ENCODE results near the gene NRXN3. TPM values are rescaled to one million over a fixed set of nuclear protein-coding genes. Genes with fewer than 3 reads are reported as not detected.

Gene NRXN3
- total RNA-seq, 1 experiment from 2014 or later, result 0.02 TPM

DNA sequence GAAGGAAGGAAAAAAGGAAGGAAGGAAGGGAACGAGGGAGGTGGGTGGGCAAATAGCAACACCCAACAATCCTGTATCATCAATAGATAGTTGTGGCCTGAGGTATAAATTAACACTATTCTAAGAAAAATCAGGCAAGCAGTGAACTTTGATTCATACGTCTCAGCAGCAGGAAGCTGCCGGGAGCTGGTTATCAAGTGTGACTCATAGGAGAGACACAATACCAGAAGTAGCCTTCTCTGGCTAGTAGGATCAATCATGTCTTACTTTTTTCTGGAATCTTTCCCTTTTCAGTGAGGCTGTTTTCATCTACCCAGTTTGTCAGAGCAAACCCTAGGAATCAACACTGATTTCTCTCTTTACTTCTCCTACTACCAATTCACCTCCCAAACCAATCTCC is 780.5 kb downstream of the NRXN3 start:
- no peak for DNase-seq
- H3K27ac ChIP-seq, result no peak overlapping the region
- H3K9me3 ChIP-seq (replicated peaks), result no peaks in the 10 kb centered on the region
- H3K27me3 ChIP-seq, result no peaks in the 10 kb centered on the region
- no peaks in the 10 kb centered on the region for H3K36me3 ChIP-seq
- no peak overlapping the region for H3K4me3 ChIP-seq
- no peaks in the 10 kb centered on the region for H3K4me1 ChIP-seq

DNA sequence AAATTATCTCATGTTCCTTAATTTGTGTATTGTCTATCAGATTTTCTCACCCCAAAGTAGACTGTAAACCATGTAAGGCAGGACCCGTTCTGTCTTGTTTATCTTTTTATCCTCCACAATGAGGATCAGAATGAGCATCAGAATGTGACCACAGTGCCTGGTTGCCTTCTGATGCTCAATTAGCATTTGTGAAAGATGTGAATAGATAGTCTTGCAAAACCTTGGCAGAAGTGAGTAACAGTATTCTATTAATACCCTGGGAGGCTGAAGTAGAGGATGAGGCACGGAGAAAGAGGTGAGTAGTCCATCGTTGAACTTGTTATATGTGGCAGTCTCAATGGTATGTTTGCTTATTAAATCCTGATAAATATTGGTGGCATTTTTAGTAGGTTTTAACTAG is 781.4 kb downstream of the NRXN3 start:
- no peaks in the 10 kb centered on the region for H3K4me1 ChIP-seq
- no peaks in the 10 kb centered on the region for H3K9me3 ChIP-seq (replicated peaks)
- DNase-seq, result no peak
- H3K27me3 ChIP-seq, result no peaks in the 10 kb centered on the region
- no peak overlapping the region for H3K4me3 ChIP-seq
- H3K36me3 ChIP-seq, result no peaks in the 10 kb centered on the region
- H3K27ac ChIP-seq, result no peak overlapping the region

DNA sequence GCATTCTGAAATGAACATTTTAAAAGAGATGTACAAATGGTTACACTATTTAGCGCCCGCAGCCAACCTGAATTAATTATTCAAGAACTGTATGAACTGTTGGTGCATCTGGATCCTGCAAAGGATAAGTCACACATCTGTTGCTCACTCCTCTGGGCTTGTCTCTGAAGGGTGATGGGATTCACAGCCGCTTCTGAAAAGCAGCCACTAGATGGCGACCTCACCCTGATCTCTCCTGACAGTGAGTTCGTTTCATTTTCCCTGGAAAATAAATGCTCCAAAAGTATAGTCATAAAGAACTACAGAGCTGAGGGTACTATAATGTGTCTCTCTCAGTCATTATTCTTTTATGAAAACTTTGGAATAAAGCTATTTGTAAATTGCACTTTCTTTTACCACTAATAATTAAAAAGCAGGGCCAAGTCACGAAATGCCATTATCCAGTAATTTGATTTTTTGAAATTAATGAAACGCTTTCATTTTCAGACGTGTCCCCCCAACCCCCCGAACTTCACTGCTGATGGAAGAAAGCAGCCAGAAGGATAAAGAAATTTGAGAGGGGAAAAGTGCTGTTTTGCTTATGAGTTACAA is 789.6 kb downstream of the NRXN3 start:
- H3K36me3 ChIP-seq, result no peaks in the 10 kb centered on the region
- H3K4me1 ChIP-seq, result no peaks in the 10 kb centered on the region
- H3K9me3 ChIP-seq (replicated peaks), result no peaks in the 10 kb centered on the region
- peak; percentile 48 to 78 for DNase-seq
- H3K27ac ChIP-seq, result no peak overlapping the region
- H3K27me3 ChIP-seq, result no peaks in the 10 kb centered on the region
- H3K4me3 ChIP-seq, result no peak overlapping the region

DNA sequence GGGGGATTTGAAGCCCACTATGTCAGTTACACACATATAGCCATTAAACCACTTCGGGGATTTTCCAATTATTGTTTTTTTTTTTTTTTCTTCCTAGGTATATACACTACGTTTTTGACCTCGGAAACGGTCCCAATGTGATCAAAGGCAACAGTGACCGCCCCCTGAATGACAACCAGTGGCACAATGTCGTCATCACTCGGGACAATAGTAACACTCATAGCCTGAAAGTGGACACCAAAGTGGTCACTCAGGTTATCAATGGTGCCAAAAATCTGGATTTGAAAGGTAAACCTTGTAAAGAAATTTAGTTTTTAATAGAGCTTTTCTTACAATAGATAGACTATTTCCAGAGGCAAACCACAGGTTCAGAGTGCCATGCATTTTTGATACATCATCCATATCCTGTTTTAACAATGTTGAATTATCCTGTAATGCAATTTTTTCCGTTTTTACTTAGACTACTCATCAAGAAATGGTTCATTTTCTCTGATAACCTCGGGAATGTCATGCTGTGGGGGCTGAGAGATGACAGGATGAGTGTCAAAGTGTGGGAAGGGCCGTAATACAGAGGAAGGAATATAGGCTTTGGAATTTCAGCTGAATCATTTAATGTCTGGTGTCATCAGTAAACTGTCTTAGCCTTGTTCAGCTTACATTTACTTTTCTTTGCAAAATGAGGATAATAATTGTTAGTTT is 797.1 kb downstream of the NRXN3 start:
- Histone ChIP-seq H3K27ac (no peak overlapping the region), H3K27me3 (no peaks in the 10 kb centered on the region), H3K4me3 (no peak overlapping the region), H3K4me1 (no peaks in the 10 kb centered on the region), H3K9me3 (replicated peaks) (no peaks in the 10 kb centered on the region), H3K36me3 (no peaks in the 10 kb centered on the region)
- no peak for DNase-seq

DNA sequence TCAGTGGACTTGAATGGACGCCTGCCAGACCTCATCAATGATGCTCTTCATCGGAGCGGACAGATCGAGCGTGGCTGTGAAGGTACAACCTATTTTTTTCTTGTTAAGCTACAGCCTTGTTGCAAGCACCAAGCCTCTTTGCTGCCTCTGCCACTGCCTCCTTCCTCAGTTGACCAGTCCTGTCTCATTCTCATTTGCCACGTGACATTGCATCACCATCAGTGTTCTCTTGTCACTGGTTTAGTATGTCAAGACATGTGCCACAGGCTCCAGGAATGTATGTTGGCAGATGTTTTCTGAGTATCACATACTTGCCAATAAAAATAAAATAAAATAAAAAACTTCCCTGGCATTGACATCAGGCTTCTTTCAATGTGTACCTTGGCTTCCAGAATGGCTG is 798.1 kb downstream of the NRXN3 start:
- Histone ChIP-seq H3K27me3 (no peaks in the 10 kb centered on the region), H3K9me3 (replicated peaks) (no peaks in the 10 kb centered on the region), H3K36me3 (no peaks in the 10 kb centered on the region), H3K4me1 (no peaks in the 10 kb centered on the region), H3K4me3 (no peak overlapping the region), H3K27ac (no peak overlapping the region)
- DNase-seq, result no peak

DNA sequence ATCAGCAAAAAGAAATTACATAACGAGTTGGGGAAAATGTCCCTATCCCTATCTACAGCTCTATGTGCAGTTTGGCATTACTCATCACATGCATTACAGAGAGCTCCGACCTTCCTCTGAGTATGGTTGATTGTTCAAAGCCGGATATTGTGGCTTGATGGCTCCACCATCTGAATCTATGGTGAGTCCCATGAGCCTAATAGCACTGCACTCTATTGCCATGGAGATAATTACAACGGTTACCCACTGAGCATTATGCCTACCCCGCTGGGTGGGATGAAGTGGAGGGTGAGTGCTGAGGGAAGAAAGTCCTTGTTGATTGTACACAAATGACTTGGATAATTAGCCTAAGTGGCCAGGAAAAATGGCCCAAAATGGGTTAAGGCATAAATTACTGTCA is 800.5 kb downstream of the NRXN3 start:
- H3K36me3 ChIP-seq, result no peaks in the 10 kb centered on the region
- no peaks in the 10 kb centered on the region for H3K27me3 ChIP-seq
- H3K27ac ChIP-seq, result no peak overlapping the region
- H3K9me3 ChIP-seq (replicated peaks), result no peaks in the 10 kb centered on the region
- no peak for DNase-seq
- no peaks in the 10 kb centered on the region for H3K4me1 ChIP-seq
- H3K4me3 ChIP-seq, result no peak overlapping the region

DNA sequence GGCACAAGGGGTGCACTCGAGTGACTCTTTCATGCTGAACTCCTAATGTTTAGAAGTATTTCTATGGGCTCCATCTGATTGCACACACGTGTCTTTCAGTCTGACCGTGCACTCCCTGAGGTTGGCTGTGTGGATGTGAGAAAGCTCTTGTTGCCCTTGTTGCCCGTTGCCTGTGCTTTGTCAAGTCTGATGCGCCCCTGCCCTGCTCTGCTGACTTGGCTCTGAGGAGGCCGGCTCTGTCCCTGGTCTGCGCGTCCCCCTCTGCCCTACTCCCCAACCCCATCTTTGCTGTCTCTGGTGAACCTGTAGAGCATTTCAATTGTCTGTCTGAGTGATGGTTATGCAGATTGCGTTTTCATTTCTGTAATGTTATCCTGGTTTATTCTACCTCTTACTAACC is 802.3 kb downstream of the NRXN3 start:
- no peaks in the 10 kb centered on the region for H3K4me1 ChIP-seq
- no peak overlapping the region for H3K27ac ChIP-seq
- H3K9me3 ChIP-seq (replicated peaks), result no peaks in the 10 kb centered on the region
- DNase-seq, result no peak
- no peaks in the 10 kb centered on the region for H3K27me3 ChIP-seq
- H3K36me3 ChIP-seq, result no peaks in the 10 kb centered on the region
- H3K4me3 ChIP-seq, result no peak overlapping the region

DNA sequence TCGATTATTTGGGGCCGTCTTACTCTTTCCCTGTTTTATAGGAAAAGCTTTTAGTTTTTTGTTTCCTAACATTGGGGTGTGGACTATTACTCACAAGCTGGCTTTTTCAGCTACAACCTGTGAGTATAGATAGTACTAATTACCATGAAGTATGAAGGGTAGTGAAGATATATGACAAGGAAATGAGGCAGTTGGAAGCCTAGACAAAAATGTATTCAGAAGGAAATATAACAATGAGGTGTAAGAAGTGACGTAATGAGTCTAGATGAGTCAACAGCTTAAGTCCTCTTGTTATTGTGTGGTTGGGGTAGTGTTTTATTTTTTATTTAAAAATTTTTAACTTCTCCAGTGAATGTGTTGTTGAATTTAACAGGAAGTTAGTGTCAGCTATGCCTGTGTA is 804.5 kb downstream of the NRXN3 start:
- H3K27me3 ChIP-seq, result no peaks in the 10 kb centered on the region
- H3K36me3 ChIP-seq, result no peaks in the 10 kb centered on the region
- no peaks in the 10 kb centered on the region for H3K4me1 ChIP-seq
- H3K27ac ChIP-seq, result no peak overlapping the region
- H3K9me3 ChIP-seq (replicated peaks), result no peaks in the 10 kb centered on the region
- no peak for DNase-seq
- no peak overlapping the region for H3K4me3 ChIP-seq

DNA sequence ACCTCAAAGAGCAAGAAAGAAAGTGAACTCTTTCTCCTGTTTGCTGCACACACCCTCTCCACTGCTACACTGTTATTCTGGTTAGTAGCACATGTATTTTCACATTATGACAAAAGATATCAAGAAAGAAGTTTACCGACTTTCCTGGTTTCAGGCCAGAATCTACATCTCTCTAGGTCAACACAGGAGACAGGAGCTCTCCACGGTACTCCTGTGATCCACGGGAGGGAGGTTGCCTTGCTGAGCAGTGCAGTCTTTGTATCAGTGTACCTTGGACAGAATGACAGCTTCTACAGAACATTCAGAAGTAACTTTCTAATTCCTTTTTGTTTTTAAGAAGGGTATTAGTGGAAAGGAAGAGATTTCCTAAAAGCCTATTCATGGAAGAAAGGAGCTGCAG is 805.6 kb downstream of the NRXN3 start:
- Histone ChIP-seq H3K4me3 (no peak overlapping the region), H3K27me3 (no peaks in the 10 kb centered on the region), H3K36me3 (no peaks in the 10 kb centered on the region), H3K4me1 (no peaks in the 10 kb centered on the region), H3K9me3 (replicated peaks) (no peaks in the 10 kb centered on the region), H3K27ac (no peak overlapping the region)
- no peak for DNase-seq

DNA sequence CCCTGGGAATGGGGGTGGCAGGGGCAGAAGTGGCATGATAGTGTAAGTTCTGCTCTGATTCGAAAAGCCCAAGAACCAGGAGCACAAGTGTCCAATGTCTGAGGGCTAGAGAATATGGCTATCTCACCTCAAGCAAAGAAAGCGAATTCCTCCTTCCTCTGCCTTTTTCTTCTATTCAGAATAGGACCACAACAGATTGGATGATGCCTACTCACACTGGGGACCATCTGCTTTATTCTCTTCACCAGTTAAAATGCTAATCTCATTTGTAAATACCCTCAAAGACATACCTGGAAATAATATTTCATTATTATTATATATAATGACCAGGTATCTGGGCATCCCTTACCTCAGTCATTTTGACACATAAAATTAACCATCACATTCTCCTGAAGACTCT is 808.7 kb downstream of the NRXN3 start:
- no peaks in the 10 kb centered on the region for H3K27me3 ChIP-seq
- no peaks in the 10 kb centered on the region for H3K36me3 ChIP-seq
- no peaks in the 10 kb centered on the region for H3K9me3 ChIP-seq (replicated peaks)
- DNase-seq, result no peak
- H3K4me1 ChIP-seq, result no peaks in the 10 kb centered on the region
- H3K4me3 ChIP-seq, result no peak overlapping the region
- H3K27ac ChIP-seq, result no peak overlapping the region

DNA sequence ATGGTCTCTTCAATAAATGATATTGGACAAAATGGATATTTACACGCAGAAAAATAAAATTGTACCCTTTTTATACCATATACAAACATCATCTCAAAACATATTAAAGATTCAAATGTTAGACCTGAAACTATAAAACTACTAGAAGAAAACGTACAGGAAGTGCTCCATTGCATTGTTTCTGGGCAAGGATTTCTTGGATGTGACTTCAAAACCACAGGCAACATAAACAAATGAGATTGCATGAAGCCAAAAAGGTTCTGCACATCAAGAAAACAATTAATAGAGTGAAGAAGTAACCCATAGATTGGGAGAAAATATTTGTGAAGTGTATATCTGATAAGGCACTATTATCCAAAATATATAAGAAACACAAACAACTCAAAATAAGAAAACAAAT is 812.4 kb downstream of the NRXN3 start:
- H3K4me3 ChIP-seq, result no peak overlapping the region
- H3K9me3 ChIP-seq (replicated peaks), result no peaks in the 10 kb centered on the region
- no peak overlapping the region for H3K27ac ChIP-seq
- no peak for DNase-seq
- no peaks in the 10 kb centered on the region for H3K36me3 ChIP-seq
- no peaks in the 10 kb centered on the region for H3K27me3 ChIP-seq
- no peaks in the 10 kb centered on the region for H3K4me1 ChIP-seq

DNA sequence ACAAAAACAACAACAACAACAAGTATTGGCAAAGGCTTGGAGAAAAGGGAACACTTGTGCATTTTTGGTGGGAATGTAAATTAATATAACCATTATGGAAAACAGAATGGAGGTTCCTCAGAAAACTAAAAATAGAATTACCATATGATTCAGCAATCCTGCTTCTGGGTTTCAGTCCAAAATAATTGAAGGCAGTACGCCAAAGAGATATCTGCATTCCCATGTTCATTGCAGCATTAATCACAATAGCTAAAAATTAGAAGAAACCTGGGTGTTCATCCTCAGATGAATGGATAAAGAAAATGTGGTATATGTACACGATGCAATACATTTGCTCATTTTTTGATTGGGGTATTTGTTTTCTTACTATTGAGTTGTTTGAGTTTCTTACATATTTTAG is 813.0 kb downstream of the NRXN3 start:
- Histone ChIP-seq H3K27me3 (no peaks in the 10 kb centered on the region), H3K4me1 (no peaks in the 10 kb centered on the region), H3K36me3 (no peaks in the 10 kb centered on the region), H3K4me3 (no peak overlapping the region), H3K9me3 (replicated peaks) (no peaks in the 10 kb centered on the region), H3K27ac (no peak overlapping the region)
- no peak for DNase-seq

DNA sequence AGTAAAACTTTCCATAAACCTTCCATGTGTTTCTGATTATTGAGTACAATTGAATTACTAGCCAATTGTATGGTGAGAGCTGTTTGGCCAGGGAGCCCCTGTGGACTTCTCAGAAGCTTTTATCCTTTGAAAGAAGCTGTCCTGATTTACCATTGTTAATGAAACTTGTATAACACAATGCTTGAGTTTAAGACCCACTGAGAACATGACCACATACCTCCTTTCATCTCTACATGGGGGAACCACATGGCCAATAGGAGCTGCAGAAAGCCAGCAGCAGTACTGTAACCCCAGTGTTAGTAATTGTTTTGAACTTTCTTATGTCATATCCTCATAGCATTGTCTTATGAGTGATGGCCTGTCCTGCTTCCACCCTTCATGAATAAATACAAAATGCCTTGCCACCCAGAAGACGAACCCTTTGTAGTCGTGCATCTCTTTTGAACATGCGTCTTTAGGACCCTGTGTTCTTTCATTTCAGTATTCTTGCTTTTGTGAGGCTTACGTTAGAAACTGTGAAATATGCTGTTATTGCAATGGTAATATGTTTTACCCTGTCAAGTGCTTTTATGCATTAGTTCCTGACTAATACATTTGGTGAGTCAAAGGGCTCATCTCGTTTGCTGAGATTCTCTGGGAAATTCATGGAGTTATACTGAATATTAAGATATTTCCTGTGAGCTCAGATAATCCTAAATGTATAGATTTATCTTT is 815.7 kb downstream of the NRXN3 start:
- Histone ChIP-seq H3K27me3 (no peaks in the 10 kb centered on the region), H3K36me3 (no peaks in the 10 kb centered on the region), H3K4me3 (no peak overlapping the region), H3K27ac (no peak overlapping the region), H3K9me3 (replicated peaks) (no peaks in the 10 kb centered on the region), H3K4me1 (peaks cover 13% of the 10 kb centered on the region)
- no peak for DNase-seq

DNA sequence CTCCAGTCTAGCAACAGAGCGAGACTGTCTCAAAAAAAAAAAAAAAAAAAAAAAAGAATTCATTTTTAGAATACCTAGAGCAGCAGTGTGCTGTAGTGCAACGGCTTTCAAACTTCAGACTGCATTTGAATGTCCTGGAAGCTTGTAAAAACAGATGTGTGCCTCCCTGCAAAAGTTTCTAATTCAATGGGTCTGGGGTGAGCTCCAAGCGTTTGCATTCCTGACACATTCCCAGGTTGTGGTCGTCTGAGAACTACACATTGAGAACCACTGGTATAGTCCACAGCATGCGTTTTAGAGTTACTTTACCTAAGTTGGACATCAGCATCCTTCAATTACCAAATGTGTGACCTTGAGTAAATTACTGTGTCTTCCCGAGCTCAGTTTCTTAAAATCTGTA is 816.8 kb downstream of the NRXN3 start:
- peaks cover 13% of the 10 kb centered on the region for H3K4me1 ChIP-seq
- no peaks in the 10 kb centered on the region for H3K27me3 ChIP-seq
- H3K9me3 ChIP-seq (replicated peaks), result no peaks in the 10 kb centered on the region
- no peak for DNase-seq
- H3K4me3 ChIP-seq, result no peak overlapping the region
- no peak overlapping the region for H3K27ac ChIP-seq
- H3K36me3 ChIP-seq, result no peaks in the 10 kb centered on the region

DNA sequence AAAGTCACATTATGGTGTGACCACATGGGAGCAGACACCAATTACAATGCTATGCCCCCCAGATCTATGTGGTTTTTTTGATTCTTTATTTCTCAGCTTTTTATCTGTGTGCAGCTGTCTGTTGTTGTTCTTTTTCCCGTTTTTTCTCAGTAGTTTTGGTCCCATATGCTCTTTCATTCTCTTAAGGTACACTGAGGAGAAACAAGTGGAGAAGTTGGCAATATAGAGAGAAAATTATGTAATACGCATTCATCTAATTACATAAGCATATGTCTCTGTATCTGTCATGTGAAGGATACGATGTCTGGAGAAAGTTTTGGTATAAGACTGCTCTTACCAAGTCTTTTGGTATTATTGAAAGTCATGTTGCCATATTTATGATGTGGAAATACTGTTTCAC is 819.0 kb downstream of the NRXN3 start:
- H3K27me3 ChIP-seq, result no peaks in the 10 kb centered on the region
- peak in 1 of 2 experiments; percentile 1 for DNase-seq
- H3K4me1 ChIP-seq, result peaks cover 13% of the 10 kb centered on the region
- H3K27ac ChIP-seq, result peak overlapping the region; percentile 29
- H3K9me3 ChIP-seq (replicated peaks), result no peaks in the 10 kb centered on the region
- no peak overlapping the region for H3K4me3 ChIP-seq
- H3K36me3 ChIP-seq, result no peaks in the 10 kb centered on the region

DNA sequence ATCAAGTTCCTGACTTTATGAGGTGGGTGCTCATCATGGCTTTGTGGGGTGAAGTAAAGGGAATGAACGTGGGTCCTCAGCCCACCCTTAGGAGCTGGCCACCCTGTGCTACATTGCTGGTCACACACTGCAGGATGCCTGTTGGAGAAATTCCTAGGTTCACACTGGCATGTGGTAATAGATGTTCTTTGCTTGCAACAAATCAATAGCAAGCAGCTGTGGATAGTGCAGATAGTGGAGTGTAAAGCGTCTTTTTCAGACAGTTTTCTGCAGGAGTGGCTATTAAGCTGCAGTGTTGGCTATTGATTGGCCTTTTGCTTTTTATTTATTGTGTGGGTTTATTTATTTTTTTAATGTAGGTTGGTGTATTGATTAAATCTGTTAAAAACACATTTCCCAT is 822.7 kb downstream of the NRXN3 start:
- H3K27me3 ChIP-seq, result no peaks in the 10 kb centered on the region
- H3K27ac ChIP-seq, result no peak overlapping the region
- H3K9me3 ChIP-seq (replicated peaks), result no peaks in the 10 kb centered on the region
- peaks cover 13% of the 10 kb centered on the region for H3K4me1 ChIP-seq
- no peak overlapping the region for H3K4me3 ChIP-seq
- H3K36me3 ChIP-seq, result no peaks in the 10 kb centered on the region
- DNase-seq, result no peak

Data from SJCRH30 (cell line).